PC-9 (cell line): Measurements from ENCODE around the gene OCEL1. TPM values are rescaled to one million over a fixed set of nuclear protein-coding genes. Genes with fewer than 3 reads are reported as not detected.
"Not testable (repeated sequence)": the region's sequence is repeated elsewhere in the genome, so short reads cannot be mapped to it uniquely, and the experiment has no call there.

Experiments used
- BruUV-seq: library from RNA; stranded (reverse); fragments of 400-500 nt; replicated peaks from 2 replicates; lab custom pipeline; 2021; lab: Mats Ljungman, UMichigan
- CTCF ChIA-PET: fragments of 300-600 bp; sonication (Branson Sonifier 250); formaldehyde crosslinking; loops from one replicate; lab custom pipeline; 2022; ENCODE audit warnings: antibody characterized with exemption; lab: Charles Lee
- POLR2A ChIA-PET: fragments of 300-600 bp; sonication (Branson Sonifier 250); formaldehyde crosslinking; loops from one replicate; lab custom pipeline; 2022; ENCODE audit warnings: antibody characterized with exemption; ENCODE audit not compliant: unreplicated experiment; lab: Charles Lee
- DNase-seq, 2 experiments: peaks; one replicate each; pipeline versions ENCODE4 v3.0.0 to v3.0.0-alpha.2; 2015 to 2022; ENCODE audit warnings: mixed read lengths in 1 of 2
- H2AFZ ChIP-seq: fragments of 200-600 bp; sonication (generic); 2 replicates; pipeline ENCODE4 v1.8.1; 2017; ENCODE audit warnings: antibody characterized with exemption
- H3F3A ChIP-seq: fragments of 200-600 bp; sonication (generic); 2 replicates; pipeline ENCODE4 v1.8.1; 2017; ENCODE audit warnings: antibody characterized with exemption, mild to moderate bottlenecking, low read depth; ENCODE audit not compliant: insufficient read depth
- H3K27ac ChIP-seq: fragments of 200-600 bp; sonication (generic); 2 replicates; pipeline ENCODE4 v1.6.1; 2016; ENCODE audit warnings: mixed run types
- H3K27me3 ChIP-seq: fragments of 200-600 bp; sonication (generic); 2 replicates; pipeline ENCODE4 v1.6.1; 2016; ENCODE audit warnings: low read depth, mixed run types; ENCODE audit not compliant: insufficient read depth
- H3K36me3 ChIP-seq: fragments of 200-600 bp; sonication (generic); 2 replicates; pipeline ENCODE4 v1.6.1; 2016; ENCODE audit warnings: low read depth, mixed run types
- H3K4me1 ChIP-seq: fragments of 200-600 bp; sonication (generic); replicated peaks from 2 replicates; pipeline ENCODE4 v1.6.1; 2016; ENCODE audit warnings: mixed run types; ENCODE audit not compliant: insufficient read depth
- H3K4me2 ChIP-seq: fragments of 200-600 bp; sonication (generic); 2 replicates; pipeline ENCODE4 v1.6.1; 2017; ENCODE audit warnings: mixed run types
- H3K4me3 ChIP-seq: fragments of 200-600 bp; sonication (generic); 2 replicates; pipeline ENCODE4 v1.6.1; 2016; ENCODE audit warnings: mixed run types
- H3K79me2 ChIP-seq: fragments of 200-600 bp; sonication (generic); 2 replicates; pipeline ENCODE4 v1.6.1; 2017; ENCODE audit warnings: low read depth, mixed run types
- H3K9me2 ChIP-seq: fragments of 200-600 bp; sonication (generic); 2 replicates; pipeline ENCODE4 v1.8.1; 2017; ENCODE audit warnings: mild to moderate bottlenecking; ENCODE audit not compliant: insufficient read depth
- H3K9me3 ChIP-seq: fragments of 200-600 bp; sonication (generic); 2 replicates; pipeline ENCODE4 v1.8.1; 2016; ENCODE audit warnings: low read depth; ENCODE audit not compliant: insufficient read depth
- H4K20me1 ChIP-seq: fragments of 200-600 bp; sonication (generic); 2 replicates; pipeline ENCODE4 v1.8.1; 2017; ENCODE audit not compliant: insufficient read depth
- EZH2 ChIP-seq: fragments of 200-600 bp; sonication (generic); IDR thresholded peaks from 2 replicates; pipeline ENCODE4 v1.8.0; 2017; ENCODE audit warnings: antibody characterized with exemption, low read depth
- intact Hi-C: fragments of 100-400 bp; cut with micrococcal nuclease; formaldehyde crosslinking; loops from one replicate; pipeline ENCODE4 v1.10.0; 2022; ENCODE audit not compliant: unreplicated experiment
- total RNA-seq: library from RNA; stranded (reverse); gene quantifications from 2 replicates; pipeline ENCODE4 v1.2.3, GENCODE V29; 2021
- TF ChIP-seq, protein P1 (sequence below): fragments of 200-600 bp; sonication (generic); conservative IDR thresholded peaks from 2 replicates; pipeline ENCODE4 v1.6.1; 2017; ENCODE audit warnings: mixed run types, antibody characterized with exemption, mild to moderate bottlenecking, moderate library complexity

Gene OCEL1
- total RNA-seq, 1 experiment from 2014 or later, result 30.6 TPM

DNA sequence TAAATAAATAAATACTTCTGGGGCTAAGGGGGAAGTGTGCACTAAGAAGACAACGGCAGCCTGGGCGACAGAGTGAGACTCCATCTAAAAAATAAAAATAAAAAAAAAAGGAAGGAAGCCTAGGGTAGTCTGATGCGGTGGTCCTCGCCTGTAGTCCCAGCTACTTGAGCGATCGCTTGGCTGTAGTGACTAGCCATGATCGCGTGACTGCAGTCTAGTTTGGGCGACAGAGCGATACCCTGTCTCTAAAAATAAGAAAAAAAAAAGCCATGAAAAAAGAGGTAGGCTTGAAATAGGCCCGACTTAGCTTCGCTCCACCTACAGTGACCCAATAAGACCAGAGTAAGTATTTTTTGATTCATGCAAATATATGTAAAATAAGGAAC, 40.6 kb downstream of the OCEL1 start:
- no peaks in the 10 kb centered on the region for H4K20me1 ChIP-seq
- no peak overlapping the region for H2AFZ ChIP-seq
- POLR2A ChIA-PET, result interaction anchor here (0.5 to 1.4 kb wide), 9 partner anchors 12 to 662 kb away, joined by 3 to 25 read pairs (median 9); partner anchors contain the start of genes OCEL1 and USE1
- peak overlapping the region; percentile 34; the same call in 1 of the 2 replicates for H3K4me2 ChIP-seq
- H3K9me2 ChIP-seq, result no peaks in the 10 kb centered on the region
- CTCF ChIA-PET, result no interaction called here
- H3K27ac ChIP-seq, result peak overlapping the region; percentile 70
- H3K27me3 ChIP-seq, result no peaks in the 10 kb centered on the region
- H3K79me2 ChIP-seq, result peaks cover 17% of the 10 kb centered on the region
- H3K36me3 ChIP-seq, result peaks cover 11% of the 10 kb centered on the region; the same call in 1 of the 2 replicates
- peaks cover 32% of the 10 kb centered on the region for H3F3A ChIP-seq
- intact Hi-C loops, result no loop called here
- no peaks in the 10 kb centered on the region for H3K9me3 ChIP-seq
- TF ChIP-seq EZH2, result no peak
- TF ChIP-seq, protein P1, sequence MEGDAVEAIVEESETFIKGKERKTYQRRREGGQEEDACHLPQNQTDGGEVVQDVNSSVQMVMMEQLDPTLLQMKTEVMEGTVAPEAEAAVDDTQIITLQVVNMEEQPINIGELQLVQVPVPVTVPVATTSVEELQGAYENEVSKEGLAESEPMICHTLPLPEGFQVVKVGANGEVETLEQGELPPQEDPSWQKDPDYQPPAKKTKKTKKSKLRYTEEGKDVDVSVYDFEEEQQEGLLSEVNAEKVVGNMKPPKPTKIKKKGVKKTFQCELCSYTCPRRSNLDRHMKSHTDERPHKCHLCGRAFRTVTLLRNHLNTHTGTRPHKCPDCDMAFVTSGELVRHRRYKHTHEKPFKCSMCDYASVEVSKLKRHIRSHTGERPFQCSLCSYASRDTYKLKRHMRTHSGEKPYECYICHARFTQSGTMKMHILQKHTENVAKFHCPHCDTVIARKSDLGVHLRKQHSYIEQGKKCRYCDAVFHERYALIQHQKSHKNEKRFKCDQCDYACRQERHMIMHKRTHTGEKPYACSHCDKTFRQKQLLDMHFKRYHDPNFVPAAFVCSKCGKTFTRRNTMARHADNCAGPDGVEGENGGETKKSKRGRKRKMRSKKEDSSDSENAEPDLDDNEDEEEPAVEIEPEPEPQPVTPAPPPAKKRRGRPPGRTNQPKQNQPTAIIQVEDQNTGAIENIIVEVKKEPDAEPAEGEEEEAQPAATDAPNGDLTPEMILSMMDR, result no peak
- DNase-seq, result no peak
- no peak overlapping the region for H3K4me3 ChIP-seq
- no TSS peak for BruUV-seq
- peaks cover 25% of the 10 kb centered on the region for H3K4me1 ChIP-seq

DNA sequence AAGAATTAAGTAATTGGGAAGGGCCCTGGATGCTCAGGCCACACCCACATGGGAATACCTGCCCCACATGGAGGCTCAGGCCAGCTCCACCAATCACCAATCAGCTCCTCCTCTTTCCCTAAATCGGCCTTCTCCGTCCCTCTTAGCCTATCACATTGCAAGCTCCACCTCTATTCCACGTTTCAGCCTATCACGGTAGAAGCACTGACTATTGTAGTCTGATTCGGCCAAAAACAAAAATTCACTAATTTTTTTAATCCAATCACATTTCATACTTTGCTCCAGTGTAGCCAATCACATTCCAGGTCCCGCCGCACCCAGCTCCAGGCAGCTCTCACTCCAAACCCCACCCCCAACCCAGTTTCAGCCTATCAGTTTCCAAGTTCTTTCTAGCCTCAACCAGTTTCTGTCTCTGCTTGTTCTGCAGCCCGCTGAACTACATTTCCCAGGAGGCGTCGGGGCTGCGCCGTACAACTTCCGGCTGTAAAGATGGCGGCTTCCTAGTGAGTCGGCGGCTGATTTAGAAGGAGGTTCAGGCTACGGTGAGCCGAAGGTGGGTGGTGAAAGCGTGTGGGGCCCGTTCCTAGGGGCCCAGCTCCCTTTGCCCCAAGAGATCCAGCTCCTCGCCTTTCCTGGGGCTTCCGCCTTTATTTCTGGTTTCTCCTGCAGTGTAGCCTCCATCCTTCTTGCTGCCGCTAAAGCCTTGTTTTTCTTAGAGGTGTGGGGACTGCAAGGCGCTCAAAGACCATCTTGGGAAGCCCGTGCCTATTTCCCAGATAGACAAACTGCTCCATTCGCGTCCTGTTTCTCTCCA, 41.2 kb downstream of the OCEL1 start, which contains the start of gene BABAM1:
Gene BABAM1 (plus strand): TSS at position 469 of the 814 bp plus-strand sequence. CDS start 1,364 bp downstream, outside the sequence.
- Histone ChIP-seq H3F3A (peaks cover 32% of the 10 kb centered on the region), H3K4me3 (peak within 1 kb of the TSS; percentile 86), H3K4me2 (peak within 1 kb of the TSS; percentile 90), H3K4me1 (peaks cover 25% of the 10 kb centered on the region), H3K9me2 (no peaks in the 10 kb centered on the region), H2AFZ (peak within 1 kb of the TSS; percentile 88), H3K36me3 (peaks cover 11% of the 10 kb centered on the region; the same call in 1 of the 2 replicates), H3K9me3 (no peaks in the 10 kb centered on the region), H4K20me1 (no peaks in the 10 kb centered on the region), H3K79me2 (peaks cover 17% of the 10 kb centered on the region), H3K27me3 (no peaks in the 10 kb centered on the region), H3K27ac (peak within 1 kb of the TSS; percentile 70)
- DNase-seq, result peak; percentile 94 to 99
- ChIA-PET CTCF (no interaction called here), POLR2A (interaction anchor here (0.5 to 1.4 kb wide), 10 partner anchors 12 to 662 kb away, joined by 3 to 25 read pairs (median 11); partner anchors contain the start of genes OCEL1 and USE1)
- TF ChIP-seq, protein P1, result no peak
- TF ChIP-seq EZH2, result no peak
- TSS peak; percentile 78 for BruUV-seq
- intact Hi-C loops, result loop anchor here (1.0 kb wide), 1 partner anchor 21 kb away; no protein-coding TSS in a partner anchor

DNA sequence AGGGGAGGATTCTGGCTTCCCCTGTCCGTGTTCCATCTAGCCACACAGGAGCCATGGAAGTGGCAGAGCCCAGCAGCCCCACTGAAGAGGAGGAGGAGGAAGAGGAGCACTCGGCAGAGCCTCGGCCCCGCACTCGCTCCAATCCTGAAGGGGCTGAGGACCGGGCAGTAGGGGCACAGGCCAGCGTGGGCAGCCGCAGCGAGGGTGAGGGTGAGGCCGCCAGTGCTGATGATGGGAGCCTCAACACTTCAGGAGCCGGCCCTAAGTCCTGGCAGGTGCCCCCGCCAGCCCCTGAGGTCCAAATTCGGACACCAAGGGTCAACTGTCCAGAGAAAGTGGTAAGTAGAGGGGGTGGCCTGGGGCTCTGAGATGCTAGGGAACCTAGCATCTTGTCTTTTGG, 42.7 kb downstream of the OCEL1 start:
- Histone ChIP-seq H3K79me2 (peaks cover 17% of the 10 kb centered on the region), H3K27me3 (no peaks in the 10 kb centered on the region), H3K9me2 (no peaks in the 10 kb centered on the region), H2AFZ (no peak overlapping the region), H4K20me1 (no peaks in the 10 kb centered on the region), H3K9me3 (no peaks in the 10 kb centered on the region), H3K36me3 (peaks cover 11% of the 10 kb centered on the region; the same call in 1 of the 2 replicates), H3K27ac (no peak overlapping the region), H3K4me2 (peak overlapping the region; percentile 90), H3K4me1 (peaks cover 25% of the 10 kb centered on the region), H3K4me3 (peak overlapping the region; percentile 86; the same call in 1 of the 2 replicates), H3F3A (peaks cover 27% of the 10 kb centered on the region)
- intact Hi-C loops, result no loop called here
- CTCF ChIA-PET, result interaction anchor here (0.7 kb wide), 1 partner anchor 42 kb away, joined by 7 read pairs; no protein-coding TSS in a partner anchor
- no peak for DNase-seq
- POLR2A ChIA-PET, result no interaction called here
- no TSS peak for BruUV-seq
- no peak for TF ChIP-seq EZH2
- TF ChIP-seq, protein P1, result no peak

DNA sequence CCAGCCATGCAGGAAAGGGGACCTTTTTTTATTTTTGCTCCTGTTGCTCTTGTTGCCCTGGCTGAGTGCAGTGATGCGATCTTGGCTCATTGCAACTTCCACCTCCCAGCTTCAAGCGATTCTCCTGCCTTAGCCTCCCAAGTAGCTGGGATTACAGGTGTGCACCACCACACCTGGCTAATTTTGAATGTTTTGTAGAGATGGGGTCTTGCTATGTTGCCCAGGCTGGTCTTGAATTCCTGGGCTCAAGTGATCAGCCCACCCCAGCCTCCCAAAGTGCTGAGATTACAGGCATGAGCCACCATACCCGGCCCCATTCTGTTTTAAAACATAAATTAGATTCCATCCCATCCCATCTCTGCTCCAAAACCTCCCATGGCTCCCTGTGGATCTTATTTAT, 48.9 kb downstream of the OCEL1 start:
- H3K4me2 ChIP-seq, BruUV-seq, H3K27ac ChIP-seq, DNase-seq, CTCF ChIA-PET, H3K27me3 ChIP-seq, H4K20me1 ChIP-seq, H2AFZ ChIP-seq, H3K9me3 ChIP-seq, H3K4me3 ChIP-seq, POLR2A ChIA-PET, H3K4me1 ChIP-seq, H3K9me2 ChIP-seq, H3K79me2 ChIP-seq, intact Hi-C loops: not testable (repeated sequence)
- Histone ChIP-seq H3F3A (peaks cover 22% of the 10 kb centered on the region), H3K36me3 (peaks cover 23% of the 10 kb centered on the region)
